K562 (cell line): ENCODE results near the gene MYO10. TPM values are rescaled to one million over a fixed set of nuclear protein-coding genes. Genes with fewer than 3 reads are reported as not detected.

Experiments
- ATAC-seq: fragments of 200-7000 bp; cut with Tn5 transposase; 3 replicates; pipeline ENCODE4 v1.9.1; 2020; ENCODE audit warnings: moderate library complexity
- BruUV-seq: library from RNA; stranded (reverse); fragments of 400-500 nt; replicated peaks from 2 replicates; lab custom pipeline; 2021; lab: Mats Ljungman, UMichigan
- CTCF ChIA-PET: fragments of 300-600 bp; formaldehyde crosslinking; extraction: SDS; loops from one replicate; lab custom pipeline; 2021; ENCODE audit warnings: low intra/inter-chr PET ratio; lab: Yijun Ruan, JAX
- POLR2A ChIA-PET: fragments of 300-600, 350-650 bp; sonication (Branson Sonifier 250); formaldehyde crosslinking; extraction: SDS; loops from one replicate; lab custom pipeline; 2021; ENCODE audit warnings: antibody characterized with exemption, inconsistent platforms; lab: Yijun Ruan, JAX
- DNase-seq, 4 experiments: peaks; one replicate each; pipeline versions ENCODE4 v3.0.0 to v3.0.0-alpha.2; 2011 to 2018; ENCODE audit warnings: low spot score in 3 of 4, mixed read lengths in 3 of 4; ENCODE audit errors: extremely low read depth in 1 of 4
- FAIRE-seq: peaks from 2 replicates; lab custom pipeline; 2011; peaks lifted over from hg19 to GRCh38; lab: Jason Lieb, UNC
- H2AFZ ChIP-seq: 2 replicates; pipeline ENCODE4 v1.6.0; 2011; ENCODE audit warnings: low read depth, low read length, control low read depth, inconsistent platforms
- H3K27ac ChIP-seq: fragments of 200-600 bp; 3 replicates; pipeline ENCODE4 v1.8.0; 2011; ENCODE audit warnings: low read depth, mild to moderate bottlenecking, control low read depth, inconsistent platforms, low read length, moderate library complexity, mixed read lengths; ENCODE audit errors: extremely low read depth
- H3K27me3 ChIP-seq, 2 experiments: fragments of 300-600 bp in 1 of 2; 2 replicates in 1 of 2; 3 replicates in 1 of 2; pipeline versions ENCODE4 v1.6.0 to v1.8.0; 2011; ENCODE audit warnings: inconsistent platforms in 2 of 2, low read length in 2 of 2, mild to moderate bottlenecking in 1 of 2, mixed read lengths in 1 of 2, moderate library complexity in 1 of 2; ENCODE audit not compliant: control insufficient read depth in 2 of 2, insufficient read depth in 2 of 2
- H3K36me3 ChIP-seq: fragments of 300-600 bp; 3 replicates; pipeline ENCODE4 v1.8.0; 2011; ENCODE audit warnings: mild to moderate bottlenecking, low read length, inconsistent platforms; ENCODE audit not compliant: control insufficient read depth, insufficient read depth
- H3K4me1 ChIP-seq, 2 experiments: fragments of 200-600 bp in 1 of 2; replicated peaks in 1 of 2; 2 replicates in 1 of 2; 3 replicates in 1 of 2; pipeline versions ENCODE4 v1.5.1 to v1.8.0; 2011; ENCODE audit warnings: inconsistent platforms in 2 of 2, low read length in 2 of 2, mild to moderate bottlenecking in 1 of 2, mixed read lengths in 1 of 2, moderate library complexity in 1 of 2; ENCODE audit not compliant: control insufficient read depth in 2 of 2, insufficient read depth in 2 of 2
- H3K4me2 ChIP-seq: 2 replicates; pipeline ENCODE4 v1.6.1; 2011; ENCODE audit warnings: low read length, control low read depth, inconsistent platforms, mixed read lengths; ENCODE audit not compliant: insufficient read depth
- H3K4me3 ChIP-seq: fragments of 200-600 bp; sonication (generic), shearing (Covaris generic); 2 replicates; pipeline ENCODE4 v1.5.1; 2016; ENCODE audit warnings: control low read depth, inconsistent platforms
- H3K79me2 ChIP-seq: fragments of 200-600 bp; 3 replicates; pipeline ENCODE4 v1.8.0; 2011; ENCODE audit warnings: low read length, inconsistent platforms; ENCODE audit not compliant: control insufficient read depth, insufficient read depth
- H3K9ac ChIP-seq, 2 experiments: 2 replicates each; pipeline versions ENCODE4 v1.6.0 to v1.6.1; 2011; ENCODE audit warnings: low read depth in 2 of 2, low read length in 2 of 2, control low read depth in 1 of 2, inconsistent platforms in 1 of 2, mild to moderate bottlenecking in 1 of 2, mixed read lengths in 1 of 2; ENCODE audit not compliant: insufficient read depth in 1 of 2
- H3K9me1 ChIP-seq: one replicate; pipeline ENCODE4 v1.6.0; 2011; ENCODE audit warnings: inconsistent platforms, mild to moderate bottlenecking, low read length, moderate library complexity; ENCODE audit not compliant: control insufficient read depth, insufficient read depth
- H3K9me3 ChIP-seq: replicated peaks from 2 replicates; pipeline ENCODE4 v1.5.1; 2011; ENCODE audit warnings: low read depth, low read length, inconsistent platforms; ENCODE audit not compliant: control insufficient read depth, insufficient read depth
- H4K20me1 ChIP-seq: replicated peaks from 2 replicates; pipeline ENCODE4 v1.6.1; 2011; ENCODE audit warnings: low read length, inconsistent platforms, mixed read lengths; ENCODE audit not compliant: control insufficient read depth, insufficient read depth
- CBFA2T2 ChIP-seq: fragments of 450-650 bp; conservative IDR thresholded peaks from 2 replicates; pipeline ENCODE4 v1.6.1; 2017; ENCODE audit warnings: mild to moderate bottlenecking
- CEBPB ChIP-seq: fragments of 450-650 bp; IDR thresholded peaks from 2 replicates; pipeline ENCODE4 v1.6.1; 2016; ENCODE audit warnings: missing genetic modification characterization, missing compliant biosample characterization
- CEBPG ChIP-seq, 3 experiments: fragments of 200-800 bp in 1 of 3; sonication (Bioruptor generic) in 1 of 3; sonication (generic) in 1 of 3; formaldehyde crosslinking in 1 of 3; IDR thresholded peaks in 2 of 3; conservative IDR thresholded peaks in 1 of 3; 2 replicates each; pipeline versions ENCODE4 v1.6.1 to v1.8.0; 2016 to 2022; ENCODE audit warnings: missing compliant biosample characterization in 2 of 3, missing genetic modification characterization in 2 of 3, mild to moderate bottlenecking in 1 of 3, missing genetic modification reagents in 1 of 3
- EWSR1 ChIP-seq: fragments of 450-650 bp; IDR thresholded peaks from 2 replicates; pipeline ENCODE4 v1.6.1; 2018; ENCODE audit warnings: borderline replicate concordance, mild to moderate bottlenecking, low read depth, moderate library complexity; ENCODE audit not compliant: partially characterized antibody
- KDM2B ChIP-seq: fragments of 250-450 bp; sonication (Bioruptor Pico); IDR thresholded peaks from 2 replicates; pipeline ENCODE4 v1.8.0; 2021; ENCODE audit warnings: mild to moderate bottlenecking, moderate library complexity
- MAZ ChIP-seq, 2 experiments: fragments of 450-650 bp in 1 of 2; sonication (generic) in 1 of 2; formaldehyde crosslinking; IDR thresholded peaks in 1 of 2; conservative IDR thresholded peaks in 1 of 2; 2 replicates each; pipeline versions ENCODE4 v1.4.0 to v1.5.0; 2020; ENCODE audit warnings: mild to moderate bottlenecking in 1 of 2, missing genetic modification reagents in 1 of 2
- MBD1 ChIP-seq: fragments of 250-450 bp; sonication (Bioruptor Pico); IDR thresholded peaks from 2 replicates; pipeline ENCODE4 v1.8.0; 2022; ENCODE audit warnings: inconsistent platforms
- MCM7 ChIP-seq, 2 experiments: fragments of 450-650 bp; IDR thresholded peaks; 2 replicates each; pipeline ENCODE4 v1.6.1; 2016 to 2018
- NFRKB ChIP-seq: fragments of 450-650 bp; IDR thresholded peaks from 2 replicates; pipeline ENCODE4 v1.6.1; 2016; ENCODE audit warnings: low read depth
- ZC3H11A ChIP-seq: IDR thresholded peaks from 2 replicates; pipeline ENCODE4 v1.6.1; 2012; ENCODE audit warnings: low read depth, low read length, improper control_type of control experiment
- ZNF133 ChIP-seq: fragments of 250-450 bp; sonication (Bioruptor Pico); IDR thresholded peaks from 2 replicates; pipeline ENCODE4 v1.4.0; 2020; ENCODE audit warnings: mild to moderate bottlenecking
- ZNF644 ChIP-seq: fragments of 200-800 bp; sonication (Bioruptor generic); IDR thresholded peaks from 2 replicates; pipeline ENCODE4 v1.6.1; 2016; ENCODE audit warnings: low read depth, missing genetic modification characterization, missing compliant biosample characterization
- WGBS: fragments of 100-300 bp; shearing (Covaris generic); methylation state at CpG from one replicate; pipeline ENCODE4 v1.1.6; 2016; ENCODE audit warnings: low coverage, mixed read lengths; ENCODE audit not compliant: insufficient coverage; ENCODE audit errors: missing lambda C conversion rate; 5-methylcytosine and 5-hydroxymethylcytosine counted together
- in situ Hi-C: fragments of 300-500 bp; cut with MboI; formaldehyde crosslinking; loops from 4 replicates; pipeline ENCODE4 v1.15.0; 2018; ENCODE audit warnings: inconsistent platforms, mixed read lengths
- intact Hi-C: fragments of 100-400 bp; cut with micrococcal nuclease; formaldehyde crosslinking; loops from 2 replicates; pipeline ENCODE4 v1.14.2; 2022
- polyA plus RNA-seq, 8 experiments: library from polyadenylated mRNA; depleted of rRNA in 4 of 8; stranded (reverse) in 5 of 8; unstranded in 3 of 8; fragments of >200 nt; fragmentation: Nextera tagmentation in 2 of 8; fragmentation: Illumina TruSeq in 1 of 8; extraction: Ambion mirVana in 2 of 8; extraction: Trizol in 1 of 8; gene quantifications; 2 replicates each; pipeline versions ENCODE4 v1.2.1 to v1.2.3, GENCODE V29; 2011 to 2014; ENCODE audit warnings: inconsistent platforms in 1 of 8, missing spikeins in 1 of 8
- total RNA-seq, 7 experiments: library from RNA; depleted of rRNA in 6 of 7; stranded (reverse); fragments of >200 nt in 6 of 7; fragmentation: Illumina TruSeq in 2 of 7; extraction: Trizol in 2 of 7; gene quantifications; 2 replicates each; pipeline versions ENCODE4 v1.2.1 to v1.2.3, GENCODE V29; 2011 to 2021; ENCODE audit warnings: low replicate concordance in 1 of 7
- TF ChIP-seq, protein P1 (sequence below): IDR thresholded peaks from 3 replicates; pipeline ENCODE4 v1.6.1; 2011; ENCODE audit warnings: borderline replicate concordance, mild to moderate bottlenecking; ENCODE audit not compliant: insufficient read length, insufficient read depth
- TF ChIP-seq, protein P2 (sequence below): fragments of 450-650 bp; formaldehyde crosslinking; IDR thresholded peaks from 2 replicates; pipeline ENCODE4 v1.4.0; 2022; ENCODE audit warnings: missing genetic modification characterization

The MYO10 gene
- total and polyA plus RNA-seq, 9 of the 15 experiments (the other 6 are each of a cell fraction or from before 2014, with no cell fraction given), result 0.04 to 0.24 TPM; not detected in 7

DNA sequence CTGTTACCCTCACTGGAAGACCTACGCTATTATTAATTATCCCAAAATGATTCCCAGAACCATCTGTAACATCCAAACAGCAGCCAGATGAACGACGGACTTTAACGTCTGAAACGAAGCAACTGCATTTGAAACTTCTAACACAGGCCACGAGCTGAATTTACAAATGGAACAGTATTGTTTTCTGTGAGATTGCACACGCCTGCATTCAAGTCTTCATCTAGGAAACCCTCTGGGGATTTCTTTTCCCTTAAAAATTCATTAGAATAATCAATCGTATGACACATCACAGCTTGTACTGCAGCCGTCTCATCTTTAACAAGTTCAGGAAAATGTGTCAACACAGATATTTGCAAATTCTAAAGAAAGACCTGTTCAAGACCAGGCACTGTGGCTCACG, 80.2 kb downstream of the MYO10 start:
- in situ Hi-C loops (no loop called here), intact Hi-C loops (no loop called here)
- Histone ChIP-seq H3K4me3 (no peak overlapping the region), H3K9me3 (no peaks in the 10 kb centered on the region), H2AFZ (no peak overlapping the region), H3K4me2 (no peak overlapping the region), H3K27ac (no peak overlapping the region), H3K79me2 (no peaks in the 10 kb centered on the region), H3K36me3 (no peaks in the 10 kb centered on the region), H3K9me1 (no peaks in the 10 kb centered on the region), H3K27me3 (peaks cover 0 to 3% of the 10 kb centered on the region in 2 experiments; a peak in 1 of 5 replicates), H4K20me1 (no peaks in the 10 kb centered on the region), H3K4me1 (no peaks in the 10 kb centered on the region), H3K9ac (no peak overlapping the region)
- ChIA-PET CTCF (no interaction called here), POLR2A (no interaction called here)
- DNase-seq (no peak), FAIRE-seq (no peak), ATAC-seq (no peak)
- WGBS, result 0% methylated on average over 10 of the region's 10 CpGs
- BruUV-seq, result no TSS peak
- no peak for TF ChIP-seq MAZ (CRISPR knock-in tag; conservative IDR thresholded peaks at IDR 0.05 in 1 of 2, IDR thresholded peaks at IDR 0.05 in 1 of 2)
- no peak for TF ChIP-seq MCM7 (IDR thresholded peaks at IDR 0.05)
- TF ChIP-seq, protein P1, sequence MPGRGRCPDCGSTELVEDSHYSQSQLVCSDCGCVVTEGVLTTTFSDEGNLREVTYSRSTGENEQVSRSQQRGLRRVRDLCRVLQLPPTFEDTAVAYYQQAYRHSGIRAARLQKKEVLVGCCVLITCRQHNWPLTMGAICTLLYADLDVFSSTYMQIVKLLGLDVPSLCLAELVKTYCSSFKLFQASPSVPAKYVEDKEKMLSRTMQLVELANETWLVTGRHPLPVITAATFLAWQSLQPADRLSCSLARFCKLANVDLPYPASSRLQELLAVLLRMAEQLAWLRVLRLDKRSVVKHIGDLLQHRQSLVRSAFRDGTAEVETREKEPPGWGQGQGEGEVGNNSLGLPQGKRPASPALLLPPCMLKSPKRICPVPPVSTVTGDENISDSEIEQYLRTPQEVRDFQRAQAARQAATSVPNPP, result no peak
- TF ChIP-seq ZNF133 (CRISPR knock-in tag), result no peak
- TF ChIP-seq MBD1, result no peak
- TF ChIP-seq ZC3H11A, result no peak
- no peak for TF ChIP-seq CBFA2T2
- TF ChIP-seq NFRKB, result no peak
- no peak for TF ChIP-seq KDM2B
- TF ChIP-seq, protein P2, sequence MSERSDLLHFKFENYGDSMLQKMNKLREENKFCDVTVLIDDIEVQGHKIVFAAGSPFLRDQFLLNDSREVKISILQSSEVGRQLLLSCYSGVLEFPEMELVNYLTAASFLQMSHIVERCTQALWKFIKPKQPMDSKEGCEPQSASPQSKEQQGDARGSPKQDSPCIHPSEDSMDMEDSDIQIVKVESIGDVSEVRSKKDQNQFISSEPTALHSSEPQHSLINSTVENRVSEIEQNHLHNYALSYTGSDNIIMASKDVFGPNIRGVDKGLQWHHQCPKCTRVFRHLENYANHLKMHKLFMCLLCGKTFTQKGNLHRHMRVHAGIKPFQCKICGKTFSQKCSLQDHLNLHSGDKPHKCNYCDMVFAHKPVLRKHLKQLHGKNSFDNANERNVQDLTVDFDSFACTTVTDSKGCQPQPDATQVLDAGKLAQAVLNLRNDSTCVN (CRISPR knock-in tag), result no peak
- no peak for TF ChIP-seq ZNF644 (tag)
- TF ChIP-seq CEBPB (tag), result no peak
- no peak for TF ChIP-seq CEBPG (CRISPR knock-in tag; IDR thresholded peaks at IDR 0.05)
- no peak for TF ChIP-seq CEBPG (tag; conservative IDR thresholded peaks at IDR 0.05 in 1 of 2, IDR thresholded peaks at IDR 0.05 in 1 of 2)
- TF ChIP-seq EWSR1, result no peak
